ACC112 (cell line): ENCODE measurements around the gene MAMDC4.
A peak's percentile ranks its signal among the peaks of the same experiment; 100 is the strongest.
"Not testable (repeated sequence)": the region's sequence is repeated elsewhere in the genome, so short reads cannot be mapped to it uniquely, and the experiment has no call there.

ENCODE experiments used
- H2AFZ ChIP-seq: fragments of 200-600 bp; sonication (generic); one replicate; pipeline ENCODE4 v1.6.0; 2017; ENCODE audit warnings: antibody characterized with exemption, low read length; ENCODE audit not compliant: unreplicated experiment
- H3K27ac ChIP-seq: fragments of 200-600 bp; sonication (generic); 2 replicates; pipeline ENCODE4 v1.5.1; 2014; ENCODE audit warnings: low read depth, mild to moderate bottlenecking, antibody characterized with exemption, low read length, moderate library complexity
- H3K27me3 ChIP-seq: fragments of 200-600 bp; sonication (generic); 2 replicates; pipeline ENCODE4 v1.6.1; 2014; ENCODE audit warnings: mild to moderate bottlenecking, antibody characterized with exemption, low read length, moderate library complexity, mixed read lengths; ENCODE audit not compliant: insufficient read depth
- H3K36me3 ChIP-seq: fragments of 200-600 bp; sonication (generic); 2 replicates; pipeline ENCODE4 v1.6.1; 2016; ENCODE audit warnings: mild to moderate bottlenecking, antibody characterized with exemption, low read length, moderate library complexity, mixed read lengths; ENCODE audit not compliant: insufficient read depth
- H3K4me1 ChIP-seq: fragments of 200-600 bp; sonication (generic); one replicate; pipeline ENCODE4 v1.6.1; 2016; ENCODE audit warnings: low read length, mixed read lengths; ENCODE audit not compliant: insufficient read depth, unreplicated experiment, control insufficient read depth
- H3K4me3 ChIP-seq: fragments of 200-600 bp; sonication (generic); 2 replicates; pipeline ENCODE4 v1.5.1; 2014; ENCODE audit warnings: mild to moderate bottlenecking, low read depth, low read length
- H3K79me2 ChIP-seq: fragments of 200-600 bp; sonication (generic); one replicate; pipeline ENCODE4 v1.6.0; 2016; ENCODE audit warnings: low read length; ENCODE audit not compliant: control insufficient read depth, unreplicated experiment, insufficient read depth

Gene MAMDC4

DNA sequence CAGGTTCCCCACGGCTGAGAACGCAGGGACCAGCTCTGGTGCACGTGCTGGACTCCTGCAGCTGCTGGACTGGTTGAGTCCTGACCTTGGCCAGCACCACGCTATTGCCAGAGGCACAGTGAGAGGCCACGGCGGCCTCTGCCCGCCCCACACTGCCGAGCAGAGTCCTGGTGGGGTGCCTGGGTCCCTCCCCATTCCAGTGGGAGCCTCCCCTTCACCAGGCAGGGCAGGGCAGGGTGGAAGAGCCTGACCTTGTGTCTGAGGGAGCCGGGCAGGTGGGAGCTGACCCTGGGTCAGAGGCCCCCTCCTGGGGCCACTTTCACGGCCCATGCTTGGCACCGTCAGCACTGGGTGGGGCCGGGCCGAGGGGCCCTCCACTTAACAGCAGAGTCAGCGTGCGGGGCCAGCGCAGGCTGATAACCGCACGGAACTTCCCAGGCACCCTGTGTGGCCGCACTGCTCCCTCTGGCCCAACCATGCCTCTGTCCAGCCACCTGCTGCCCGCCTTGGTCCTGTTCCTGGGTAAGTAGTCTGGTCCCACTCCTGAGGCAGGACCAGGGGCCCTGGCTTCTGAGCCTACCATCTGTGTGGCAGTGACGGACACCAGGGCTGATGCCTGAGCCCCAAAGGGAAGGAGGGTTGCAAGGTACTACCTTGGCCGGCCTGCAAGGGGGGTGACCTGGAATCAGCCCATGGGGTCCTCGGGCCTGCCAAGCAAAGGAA is at the start of gene MAMDC4:
Gene MAMDC4, plus strand, starts transcription at position 406 of the 723 bp plus-strand sequence. Its CDS starts 71 bp downstream, at position 477.
- H3K4me3 ChIP-seq: no peak within 1 kb of the TSS
- peaks cover 3% of the 10 kb centered on the region for H3K4me1 ChIP-seq
- no peaks in the 10 kb centered on the region for H3K36me3 ChIP-seq
- no peak within 1 kb of the TSS for H3K27ac ChIP-seq
- H3K79me2 ChIP-seq: no peaks in the 10 kb centered on the region
- no peak within 1 kb of the TSS for H2AFZ ChIP-seq
- H3K27me3 ChIP-seq: no peaks in the 10 kb centered on the region

DNA sequence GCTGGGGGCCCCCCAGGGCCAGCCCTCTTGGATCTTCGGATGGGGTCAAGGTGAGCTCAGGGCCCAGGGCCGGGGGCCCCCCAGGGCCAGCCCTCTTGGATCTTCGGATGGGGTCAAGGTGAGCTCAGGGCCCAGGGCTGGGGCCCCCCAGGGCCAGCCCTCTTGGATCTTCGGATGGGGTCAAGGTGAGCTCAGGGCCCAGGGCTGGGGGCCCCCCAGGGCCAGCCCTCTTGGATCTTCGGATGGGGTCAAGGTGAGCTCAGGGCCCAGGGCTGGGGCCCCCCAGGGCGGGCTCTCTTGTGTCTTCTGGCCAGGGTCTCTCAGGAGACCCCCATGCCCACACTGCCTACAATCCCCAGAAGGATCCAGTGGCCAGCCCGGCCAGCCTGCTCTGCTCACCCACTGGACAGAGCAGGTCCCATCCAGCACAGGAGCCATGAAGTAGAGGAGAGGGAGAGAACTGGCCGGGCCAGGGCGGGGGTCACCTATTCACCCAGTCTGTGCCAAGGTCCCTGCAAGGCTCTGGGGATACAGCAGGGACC is 49.1 kb upstream of the MAMDC4 start:
- H3K4me3 ChIP-seq, H3K79me2 ChIP-seq, H3K36me3 ChIP-seq, H2AFZ ChIP-seq, H3K27ac ChIP-seq: not testable (repeated sequence)
- peaks cover 36% of the 10 kb centered on the region for H3K27me3 ChIP-seq
- peaks cover 20% of the 10 kb centered on the region for H3K4me1 ChIP-seq

GRCh38 chr9:136803551-136804508 is 48.3 kb upstream of the MAMDC4 start:
- Histone ChIP-seq H3K27ac (no peak overlapping the region), H3K27me3 (peaks cover 30% of the 10 kb centered on the region), H3K36me3 (no peaks in the 10 kb centered on the region), H2AFZ (no peak overlapping the region), H3K79me2 (peaks cover 16% of the 10 kb centered on the region), H3K4me3 (no peak overlapping the region), H3K4me1 (peaks cover 20% of the 10 kb centered on the region)

GRCh38 chr9:136804509-136805206 is 47.5 kb upstream of the MAMDC4 start:
- H2AFZ ChIP-seq: no peak overlapping the region
- H3K27ac ChIP-seq: no peak overlapping the region
- H3K4me3 ChIP-seq: no peak overlapping the region
- no peaks in the 10 kb centered on the region for H3K36me3 ChIP-seq
- H3K79me2 ChIP-seq: peaks cover 24% of the 10 kb centered on the region
- peaks cover 22% of the 10 kb centered on the region for H3K4me1 ChIP-seq
- H3K27me3 ChIP-seq: peaks cover 22% of the 10 kb centered on the region

- peaks cover 30% of the 10 kb centered on the region for H3K79me2 ChIP-seq
- no peak overlapping the region for H2AFZ ChIP-seq
- peaks cover 24% of the 10 kb centered on the region for H3K4me1 ChIP-seq
- peaks cover 18% of the 10 kb centered on the region for H3K27me3 ChIP-seq
- H3K36me3 ChIP-seq: peaks cover 4% of the 10 kb centered on the region; the same call in 1 of the 2 replicates
- no peak overlapping the region for H3K4me3 ChIP-seq
- H3K27ac ChIP-seq: no peak overlapping the region
Measured at GRCh38 chr9:136805207-136805740, 46.9 kb upstream of the MAMDC4 start.

DNA sequence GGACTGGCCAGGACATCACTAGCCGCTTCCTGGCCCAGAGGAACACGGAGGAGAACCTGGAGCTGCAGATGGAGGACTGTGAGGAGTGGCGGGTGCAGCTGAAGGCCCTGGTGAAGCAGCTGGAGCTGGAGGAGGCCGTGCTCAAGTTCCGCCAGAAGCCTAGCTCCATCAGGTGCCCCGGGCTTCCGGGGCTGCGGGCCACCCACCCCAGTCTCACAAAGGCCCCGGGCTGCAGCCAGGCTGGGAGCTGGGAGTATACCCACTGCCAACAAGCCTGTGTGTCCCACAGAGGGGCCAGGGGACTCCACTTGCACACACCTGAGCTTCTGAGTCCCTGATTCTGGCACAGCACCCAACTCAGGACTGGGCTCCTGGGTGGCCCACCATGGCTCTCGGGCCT is 46.1 kb upstream of the MAMDC4 start:
- H3K4me3 ChIP-seq: peak overlapping the region; percentile 100; the same call in 1 of the 2 replicates

GRCh38 chr9:136806631-136807201 is 45.4 kb upstream of the MAMDC4 start:
- peaks cover 6% of the 10 kb centered on the region; the same call in 1 of the 2 replicates for H3K27me3 ChIP-seq
- H3K27ac ChIP-seq: no peak overlapping the region
- H3K4me1 ChIP-seq: peaks cover 18% of the 10 kb centered on the region
- peaks cover 8% of the 10 kb centered on the region; the same call in 1 of the 2 replicates for H3K36me3 ChIP-seq
- H3K4me3 ChIP-seq: peak overlapping the region; percentile 100
- peaks cover 42% of the 10 kb centered on the region for H3K79me2 ChIP-seq
- H2AFZ ChIP-seq: no peak overlapping the region

More for the DNA sequence above, 46.1 kb upstream of the MAMDC4 start:
- Histone ChIP-seq H3K36me3 (peaks cover 8% of the 10 kb centered on the region; the same call in 1 of the 2 replicates), H3K27me3 (peaks cover 12% of the 10 kb centered on the region), H2AFZ (no peak overlapping the region), H3K79me2 (peaks cover 37% of the 10 kb centered on the region), H3K4me1 (peaks cover 18% of the 10 kb centered on the region), H3K27ac (no peak overlapping the region)

- Histone ChIP-seq H3K27me3 (no peaks in the 10 kb centered on the region), H3K27ac (peak within 1 kb of the TSS; percentile 28; the same call in 1 of the 2 replicates), H2AFZ (peak within 1 kb of the TSS; percentile 88), H3K4me3 (peak within 1 kb of the TSS; percentile 100), H3K79me2 (peaks cover 47% of the 10 kb centered on the region), H3K36me3 (peaks cover 8% of the 10 kb centered on the region; the same call in 1 of the 2 replicates), H3K4me1 (peaks cover 18% of the 10 kb centered on the region)
Measured at GRCh38 chr9:136807281-136808074, 44.7 kb upstream of the MAMDC4 start, which contains the start of gene RABL6. Gene RABL6, plus strand, starts transcription at chr9:136807948. Its CDS starts 249 bp downstream, at chr9:136808197.
